ENCODE measurements around the gene UBE3C.

UBE3C gene

DNA sequence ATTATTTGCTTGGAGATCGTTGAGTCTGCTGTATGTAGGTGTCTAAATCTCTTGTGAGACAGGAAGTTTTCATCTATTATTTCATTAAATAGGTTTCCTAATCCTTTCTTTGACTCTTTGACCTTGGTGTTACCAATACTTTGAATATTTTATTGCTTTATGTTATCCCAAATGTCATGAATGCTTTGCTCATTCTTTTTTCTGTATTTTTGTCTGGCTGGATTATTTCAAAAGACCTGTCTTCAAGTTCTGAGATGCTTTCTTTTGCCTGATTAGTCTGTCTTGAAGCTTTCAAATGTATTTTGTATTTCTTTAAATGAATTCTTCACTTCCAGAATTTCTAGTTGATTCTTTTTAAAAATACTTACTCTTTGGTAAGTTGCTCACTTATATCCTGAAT, 27.3 kb downstream of the UBE3C start:
- no peak for TF ChIP-seq POLR2A (IDR thresholded peaks at IDR 0.05; ENCODE audit: extremely low read depth, insufficient read length)
- TF ChIP-seq MYC (IDR thresholded peaks at IDR 0.05; ENCODE audit: low read depth, low read length): no peak
- TF ChIP-seq, protein P1, sequence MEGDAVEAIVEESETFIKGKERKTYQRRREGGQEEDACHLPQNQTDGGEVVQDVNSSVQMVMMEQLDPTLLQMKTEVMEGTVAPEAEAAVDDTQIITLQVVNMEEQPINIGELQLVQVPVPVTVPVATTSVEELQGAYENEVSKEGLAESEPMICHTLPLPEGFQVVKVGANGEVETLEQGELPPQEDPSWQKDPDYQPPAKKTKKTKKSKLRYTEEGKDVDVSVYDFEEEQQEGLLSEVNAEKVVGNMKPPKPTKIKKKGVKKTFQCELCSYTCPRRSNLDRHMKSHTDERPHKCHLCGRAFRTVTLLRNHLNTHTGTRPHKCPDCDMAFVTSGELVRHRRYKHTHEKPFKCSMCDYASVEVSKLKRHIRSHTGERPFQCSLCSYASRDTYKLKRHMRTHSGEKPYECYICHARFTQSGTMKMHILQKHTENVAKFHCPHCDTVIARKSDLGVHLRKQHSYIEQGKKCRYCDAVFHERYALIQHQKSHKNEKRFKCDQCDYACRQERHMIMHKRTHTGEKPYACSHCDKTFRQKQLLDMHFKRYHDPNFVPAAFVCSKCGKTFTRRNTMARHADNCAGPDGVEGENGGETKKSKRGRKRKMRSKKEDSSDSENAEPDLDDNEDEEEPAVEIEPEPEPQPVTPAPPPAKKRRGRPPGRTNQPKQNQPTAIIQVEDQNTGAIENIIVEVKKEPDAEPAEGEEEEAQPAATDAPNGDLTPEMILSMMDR (IDR thresholded peaks at IDR 0.05; ENCODE audit: low read depth, low read length): no peak
- TF ChIP-seq, protein P2, sequence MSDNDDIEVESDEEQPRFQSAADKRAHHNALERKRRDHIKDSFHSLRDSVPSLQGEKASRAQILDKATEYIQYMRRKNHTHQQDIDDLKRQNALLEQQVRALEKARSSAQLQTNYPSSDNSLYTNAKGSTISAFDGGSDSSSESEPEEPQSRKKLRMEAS (IDR thresholded peaks at IDR 0.05; ENCODE audit: low read depth, low read length): no peak
- no peak overlapping the region for H3K4me3 ChIP-seq (ENCODE audit: low read depth, low read length)
- no peak for DNase-seq (ENCODE audit: low read depth)

DNA sequence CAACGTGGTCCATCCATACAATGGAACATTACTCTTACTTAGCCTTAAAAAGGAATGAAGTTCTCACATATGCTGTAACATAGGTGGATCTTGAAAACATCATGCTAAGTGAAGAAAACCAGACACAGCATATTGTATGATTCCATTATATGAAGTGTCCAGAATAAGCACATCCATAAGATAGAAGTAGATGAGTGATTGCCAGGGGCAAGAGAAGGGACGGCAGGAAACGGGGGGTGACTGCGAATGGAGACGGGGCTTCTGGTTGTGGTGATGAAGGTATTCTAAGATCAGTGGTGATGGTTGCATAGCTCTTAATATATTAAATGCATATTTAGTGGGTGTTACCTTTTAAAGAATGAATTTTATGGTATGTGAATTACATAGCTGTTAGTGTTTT, 29.8 kb downstream of the UBE3C start:
- TF ChIP-seq, protein P2 (IDR thresholded peaks at IDR 0.05; ENCODE audit: low read depth, low read length): no peak
- TF ChIP-seq MYC (IDR thresholded peaks at IDR 0.05; ENCODE audit: low read depth, low read length) (no peak), POLR2A (IDR thresholded peaks at IDR 0.05; ENCODE audit: extremely low read depth, insufficient read length) (no peak)
- TF ChIP-seq, protein P1 (IDR thresholded peaks at IDR 0.05; ENCODE audit: low read depth, low read length): no peak
- H3K4me3 ChIP-seq (ENCODE audit: low read depth, low read length): no peak overlapping the region
- no peak for DNase-seq (ENCODE audit: low read depth)

DNA sequence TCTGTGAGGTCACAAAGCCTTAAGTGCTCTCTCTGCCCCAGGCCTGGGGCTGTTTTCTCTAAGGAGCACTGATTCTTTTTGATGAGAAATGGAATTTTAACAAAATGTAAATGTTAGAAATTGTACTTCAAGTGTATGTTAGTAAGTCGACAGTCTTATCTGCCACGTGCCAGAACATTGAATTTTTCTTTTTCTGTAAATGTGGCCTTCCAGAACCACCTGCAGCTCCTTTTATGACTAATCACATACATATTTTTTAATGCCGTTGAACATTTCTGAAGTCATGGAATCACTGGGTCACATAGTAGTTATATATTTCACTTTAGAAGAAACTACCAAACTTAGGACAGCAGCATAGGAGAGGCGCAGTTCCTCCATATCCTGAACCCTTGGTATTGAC, 38.0 kb downstream of the UBE3C start:
- DNase-seq (ENCODE audit: low read depth): no peak
- H3K4me3 ChIP-seq (ENCODE audit: low read depth, low read length): no peak overlapping the region
- TF ChIP-seq, protein P2 (IDR thresholded peaks at IDR 0.05; ENCODE audit: low read depth, low read length): no peak
- no peak for TF ChIP-seq POLR2A (IDR thresholded peaks at IDR 0.05; ENCODE audit: extremely low read depth, insufficient read length)
- TF ChIP-seq MYC (IDR thresholded peaks at IDR 0.05; ENCODE audit: low read depth, low read length): no peak
- TF ChIP-seq, protein P1 (IDR thresholded peaks at IDR 0.05; ENCODE audit: low read depth, low read length): no peak

DNA sequence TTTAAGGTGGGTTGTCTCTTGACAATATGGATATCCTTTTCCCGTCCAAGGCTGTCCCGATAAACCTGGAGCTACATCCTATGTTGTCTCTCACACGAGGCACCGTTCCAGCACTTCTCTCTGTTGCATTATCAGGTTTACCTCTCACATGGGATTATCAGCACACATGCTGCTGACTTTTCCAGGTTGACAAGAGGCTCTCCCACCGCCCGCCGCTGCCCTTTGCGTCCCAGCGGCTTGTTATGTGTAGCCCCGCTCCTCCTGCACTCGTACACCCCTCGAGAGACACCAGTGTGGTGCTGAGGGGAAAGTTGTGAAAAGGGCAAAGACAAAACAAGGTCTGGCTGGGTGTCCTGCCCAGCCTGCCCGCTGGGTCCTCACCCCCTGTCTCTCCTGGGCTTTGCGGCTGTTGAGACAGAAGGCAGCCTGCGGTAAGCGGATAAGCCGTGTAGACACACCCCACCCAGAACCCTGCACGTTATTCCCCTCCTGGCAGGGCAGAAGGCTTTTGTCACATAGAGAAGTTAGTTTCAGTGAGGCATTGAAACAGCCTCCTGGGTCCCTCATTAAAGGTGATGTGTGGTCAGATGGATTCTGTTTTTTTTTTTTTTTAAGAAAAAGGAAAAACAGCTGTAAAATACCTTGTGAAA, 38.7 kb downstream of the UBE3C start:
- no peak for TF ChIP-seq POLR2A (IDR thresholded peaks at IDR 0.05; ENCODE audit: extremely low read depth, insufficient read length)
- TF ChIP-seq, protein P2 (IDR thresholded peaks at IDR 0.05; ENCODE audit: low read depth, low read length): no peak
- no peak for TF ChIP-seq MYC (IDR thresholded peaks at IDR 0.05; ENCODE audit: low read depth, low read length)
- TF ChIP-seq, protein P1 (IDR thresholded peaks at IDR 0.05; ENCODE audit: low read depth, low read length): no peak
- no peak overlapping the region for H3K4me3 ChIP-seq (ENCODE audit: low read depth, low read length)
- no peak for DNase-seq (ENCODE audit: low read depth)

DNA sequence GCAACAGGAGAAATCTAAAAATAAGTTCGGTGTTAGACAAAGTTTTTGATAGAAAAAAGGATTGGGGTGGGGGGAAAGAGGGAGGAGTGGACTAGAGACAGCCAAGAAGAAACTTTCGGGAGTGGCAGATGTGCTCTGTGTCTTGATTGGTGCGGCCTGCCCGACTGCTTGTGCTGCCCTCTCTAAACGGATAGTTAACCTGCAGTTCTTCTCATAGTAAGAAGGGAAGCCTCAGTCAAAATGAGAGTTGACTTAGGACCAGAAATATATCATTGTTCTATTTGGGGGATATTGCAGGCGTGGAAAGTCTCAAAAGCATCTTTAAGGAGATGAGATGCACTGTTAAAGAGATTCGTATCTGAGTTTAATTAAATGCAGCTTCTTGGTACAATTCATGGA, 39.3 kb downstream of the UBE3C start:
- TF ChIP-seq, protein P2 (IDR thresholded peaks at IDR 0.05; ENCODE audit: low read depth, low read length): no peak
- no peak overlapping the region for H3K4me3 ChIP-seq (ENCODE audit: low read depth, low read length)
- no peak for DNase-seq (ENCODE audit: low read depth)

DNA sequence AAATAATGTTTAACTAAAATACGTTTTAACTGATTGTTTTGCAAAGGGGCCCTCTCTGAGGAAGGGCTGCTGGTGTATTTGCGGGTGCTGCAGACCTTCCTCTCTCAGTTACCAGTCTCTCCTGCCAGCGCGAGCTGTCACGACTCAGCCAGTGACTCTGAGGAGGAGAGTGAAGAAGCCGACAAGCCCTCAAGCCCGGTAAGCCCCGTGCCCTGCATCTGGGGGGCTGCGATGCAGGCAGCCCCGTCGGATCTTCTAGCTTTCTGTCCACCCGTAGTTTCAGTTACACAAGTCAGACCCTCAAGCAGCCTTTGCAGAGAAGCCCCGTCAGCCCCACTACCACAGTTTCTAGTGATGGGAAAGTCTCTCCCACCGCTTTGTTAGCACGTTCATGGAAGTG, 45.1 kb downstream of the UBE3C start:
- TF ChIP-seq, protein P1 (IDR thresholded peaks at IDR 0.05; ENCODE audit: low read depth, low read length): no peak
- TF ChIP-seq POLR2A (IDR thresholded peaks at IDR 0.05; ENCODE audit: extremely low read depth, insufficient read length) (no peak), MYC (IDR thresholded peaks at IDR 0.05; ENCODE audit: low read depth, low read length) (no peak)
- TF ChIP-seq, protein P2 (IDR thresholded peaks at IDR 0.05; ENCODE audit: low read depth, low read length): no peak
- no peak for DNase-seq (ENCODE audit: low read depth)
- H3K4me3 ChIP-seq (ENCODE audit: low read depth, low read length): no peak overlapping the region
